D721Med (cell line): ENCODE data around the gene CFAP251.

ENCODE experiments used
- DNase-seq: peaks from one replicate; pipeline ENCODE4 v3.0.0; 2011; ENCODE audit warnings: low spot score; ENCODE audit not compliant: insufficient read length
- FAIRE-seq: peaks from 2 replicates; lab custom pipeline; 2011; peaks lifted over from hg19 to GRCh38; lab: Jason Lieb, UNC
- TF ChIP-seq, protein P1 (sequence below): IDR thresholded peaks from 2 replicates; pipeline ENCODE4 v1.5.1; 2012; ENCODE audit warnings: mild to moderate bottlenecking, control low read depth; ENCODE audit not compliant: insufficient read depth; ENCODE audit errors: missing control alignments

CFAP251 gene

GRCh38 chr12:122009741-122010140, 91.3 kb downstream of the CFAP251 start:
- FAIRE-seq, result no peak
- TF ChIP-seq, protein P1, sequence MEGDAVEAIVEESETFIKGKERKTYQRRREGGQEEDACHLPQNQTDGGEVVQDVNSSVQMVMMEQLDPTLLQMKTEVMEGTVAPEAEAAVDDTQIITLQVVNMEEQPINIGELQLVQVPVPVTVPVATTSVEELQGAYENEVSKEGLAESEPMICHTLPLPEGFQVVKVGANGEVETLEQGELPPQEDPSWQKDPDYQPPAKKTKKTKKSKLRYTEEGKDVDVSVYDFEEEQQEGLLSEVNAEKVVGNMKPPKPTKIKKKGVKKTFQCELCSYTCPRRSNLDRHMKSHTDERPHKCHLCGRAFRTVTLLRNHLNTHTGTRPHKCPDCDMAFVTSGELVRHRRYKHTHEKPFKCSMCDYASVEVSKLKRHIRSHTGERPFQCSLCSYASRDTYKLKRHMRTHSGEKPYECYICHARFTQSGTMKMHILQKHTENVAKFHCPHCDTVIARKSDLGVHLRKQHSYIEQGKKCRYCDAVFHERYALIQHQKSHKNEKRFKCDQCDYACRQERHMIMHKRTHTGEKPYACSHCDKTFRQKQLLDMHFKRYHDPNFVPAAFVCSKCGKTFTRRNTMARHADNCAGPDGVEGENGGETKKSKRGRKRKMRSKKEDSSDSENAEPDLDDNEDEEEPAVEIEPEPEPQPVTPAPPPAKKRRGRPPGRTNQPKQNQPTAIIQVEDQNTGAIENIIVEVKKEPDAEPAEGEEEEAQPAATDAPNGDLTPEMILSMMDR, result no peak
- no peak for DNase-seq

DNA sequence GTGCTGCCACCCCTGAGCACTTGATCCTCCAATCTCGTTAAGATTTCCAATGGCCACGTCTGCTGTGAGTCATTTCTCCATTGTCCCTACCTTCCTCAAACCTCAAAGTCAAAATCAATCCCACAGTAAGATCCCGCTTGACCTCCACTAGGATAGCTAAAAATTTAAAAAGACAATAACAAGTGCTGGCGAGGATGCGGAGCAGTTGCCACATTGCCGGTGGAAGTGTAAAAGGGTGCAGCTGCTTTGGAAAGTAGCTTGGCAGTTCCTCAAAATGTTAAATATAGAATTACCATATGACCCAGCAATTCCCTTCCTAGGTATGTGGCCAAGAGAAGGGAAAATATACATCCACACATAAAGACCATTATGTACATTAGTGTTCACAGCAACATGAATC, 93.8 kb downstream of the CFAP251 start:
- no peak for DNase-seq
- FAIRE-seq, result no peak
- TF ChIP-seq, protein P1, result no peak

GRCh38 chr12:122013136-122013535, 94.7 kb downstream of the CFAP251 start:
- FAIRE-seq (no peak), DNase-seq (no peak)
- TF ChIP-seq, protein P1, result no peak

- FAIRE-seq (no peak), DNase-seq (no peak)
- TF ChIP-seq, protein P1, result no peak
Observed at GRCh38 chr12:122013791-122014590, 95.6 kb downstream of the CFAP251 start.

- TF ChIP-seq, protein P1, result no peak
- FAIRE-seq (no peak), DNase-seq (no peak)
Observed at GRCh38 chr12:122014781-122015180, 96.4 kb downstream of the CFAP251 start.

DNA sequence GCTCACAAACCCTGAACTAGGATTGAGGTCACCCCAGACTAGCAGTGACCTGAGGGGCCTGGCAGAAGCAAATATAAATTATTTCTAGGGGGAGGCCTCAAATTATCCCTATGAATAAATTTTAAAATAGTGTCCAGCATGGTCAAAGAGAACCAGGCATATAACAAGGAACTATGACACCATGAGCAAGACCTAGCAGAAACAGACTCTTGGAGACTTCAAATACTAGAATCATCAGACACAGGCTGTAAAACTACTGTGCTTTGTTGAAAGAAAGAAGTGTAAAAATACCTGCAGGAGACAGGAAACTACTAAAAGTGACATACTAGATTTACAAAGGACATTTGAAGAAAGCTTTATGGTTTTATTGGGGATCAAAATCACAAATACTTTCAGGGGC, 100.1 kb downstream of the CFAP251 start:
- TF ChIP-seq, protein P1, result no peak
- no peak for DNase-seq
- FAIRE-seq, result no peak

DNA sequence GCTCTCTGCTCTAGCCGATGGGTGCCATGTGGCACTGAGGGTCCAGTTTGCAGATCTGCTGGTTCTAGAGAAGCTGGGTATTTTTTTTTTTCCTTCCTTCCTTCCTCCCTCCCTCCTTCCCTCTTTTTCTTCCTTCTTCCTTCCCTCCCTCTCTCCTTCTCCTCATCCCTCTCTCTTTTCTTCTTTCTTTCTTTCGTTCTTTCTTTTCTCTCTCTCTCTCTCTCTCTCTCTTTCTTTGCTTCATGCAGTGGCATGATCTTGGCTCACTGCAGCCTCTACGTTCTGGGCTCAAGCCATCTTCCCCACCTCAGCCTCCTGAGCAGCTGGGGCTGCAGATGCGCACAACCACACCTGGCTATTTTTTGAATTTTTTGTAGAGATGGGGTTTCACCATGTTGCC, 100.5 kb downstream of the CFAP251 start:
- FAIRE-seq, result no peak

More for the DNA sequence above, 100.5 kb downstream of the CFAP251 start:
- no peak for DNase-seq
- TF ChIP-seq, protein P1, result no peak
